NB4 (cell line): ENCODE results near the gene MRI1.

Experiments used
- POLR2A ChIP-seq: IDR thresholded peaks from 2 replicates; pipeline ENCODE4 v1.6.1; 2011; ENCODE audit warnings: mild to moderate bottlenecking; ENCODE audit not compliant: insufficient read length; ENCODE audit errors: extremely low read depth
- TF ChIP-seq, protein P1 (sequence below): IDR thresholded peaks from one replicate; pipeline ENCODE4 v1.5.1; 2012; ENCODE audit warnings: low read depth, low read length

DNA sequence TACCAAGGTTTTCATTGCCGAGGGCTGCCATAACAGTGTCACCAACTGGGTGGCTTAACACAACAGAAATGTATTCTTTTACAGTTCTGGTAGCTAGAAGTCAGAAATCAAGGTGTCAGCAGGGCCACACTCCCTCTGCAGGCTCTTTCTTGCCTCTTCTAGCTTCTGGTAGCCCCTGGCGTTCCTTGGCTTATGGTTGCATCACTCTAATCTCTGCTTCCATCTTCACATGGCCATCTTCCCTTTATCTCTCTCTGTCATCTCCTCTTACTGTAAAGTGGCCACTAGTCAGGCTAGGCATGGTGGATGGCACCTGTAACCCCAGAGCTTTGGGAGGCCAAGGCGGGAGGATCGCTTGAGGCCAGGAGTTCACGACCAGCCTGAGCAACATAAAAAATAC lies 38.0 kb upstream of the MRI1 start:
- TF ChIP-seq POLR2A: no peak
- TF ChIP-seq, protein P1, sequence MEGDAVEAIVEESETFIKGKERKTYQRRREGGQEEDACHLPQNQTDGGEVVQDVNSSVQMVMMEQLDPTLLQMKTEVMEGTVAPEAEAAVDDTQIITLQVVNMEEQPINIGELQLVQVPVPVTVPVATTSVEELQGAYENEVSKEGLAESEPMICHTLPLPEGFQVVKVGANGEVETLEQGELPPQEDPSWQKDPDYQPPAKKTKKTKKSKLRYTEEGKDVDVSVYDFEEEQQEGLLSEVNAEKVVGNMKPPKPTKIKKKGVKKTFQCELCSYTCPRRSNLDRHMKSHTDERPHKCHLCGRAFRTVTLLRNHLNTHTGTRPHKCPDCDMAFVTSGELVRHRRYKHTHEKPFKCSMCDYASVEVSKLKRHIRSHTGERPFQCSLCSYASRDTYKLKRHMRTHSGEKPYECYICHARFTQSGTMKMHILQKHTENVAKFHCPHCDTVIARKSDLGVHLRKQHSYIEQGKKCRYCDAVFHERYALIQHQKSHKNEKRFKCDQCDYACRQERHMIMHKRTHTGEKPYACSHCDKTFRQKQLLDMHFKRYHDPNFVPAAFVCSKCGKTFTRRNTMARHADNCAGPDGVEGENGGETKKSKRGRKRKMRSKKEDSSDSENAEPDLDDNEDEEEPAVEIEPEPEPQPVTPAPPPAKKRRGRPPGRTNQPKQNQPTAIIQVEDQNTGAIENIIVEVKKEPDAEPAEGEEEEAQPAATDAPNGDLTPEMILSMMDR: no peak
